B cell (primary cell): ENCODE results near the gene NELL2. TPM values are rescaled to one million over a fixed set of nuclear protein-coding genes. Genes with fewer than 3 reads are reported as not detected.

Experiments
- ATAC-seq: fragments of 200-7000 bp; cut with Tn5 transposase; one replicate; pipeline ENCODE4 v1.10.0; 2021; ENCODE audit warnings: low read depth, mild to moderate bottlenecking, moderate number of reproducible peaks, moderate library complexity
- CTCF ChIA-PET: fragments of 350-600 bp; sonication (Branson Sonifier 250); formaldehyde crosslinking; loops from one replicate; lab custom pipeline; 2021; ENCODE audit warnings: antibody characterized with exemption, inconsistent platforms; lab: Charles Lee
- POLR2A ChIA-PET: fragments of 350-600 bp; sonication (Branson Sonifier 250); formaldehyde crosslinking; loops from one replicate; lab custom pipeline; 2021; ENCODE audit warnings: antibody characterized with exemption; lab: Charles Lee
- DNase-seq: peaks from one replicate; pipeline ENCODE4 v3.0.0; 2013
- H2AFZ ChIP-seq: 2 replicates; pipeline ENCODE4 v1.6.1; 2012; ENCODE audit warnings: mild to moderate bottlenecking, low read depth, low read length; ENCODE audit not compliant: insufficient read depth, poor library complexity, severe bottlenecking
- H3K27ac ChIP-seq, 2 donors: 1 replicate in 1 of 2; 2 replicates in 1 of 2; pipeline ENCODE4 v1.5.1; 2012 to 2013; ENCODE audit warnings: low read length in 2 of 2, mild to moderate bottlenecking in 2 of 2, moderate library complexity in 1 of 2
- H3K27me3 ChIP-seq, 4 experiments: fragments of 200-600 bp in 1 of 4; sonication (generic) in 1 of 4; replicated peaks in 1 of 4; 1 replicate in 2 of 4; 2 replicates in 2 of 4; pipeline versions ENCODE4 v1.6.1 to v1.7.0; 2013 to 2016; ENCODE audit warnings: low read length in 3 of 4, mild to moderate bottlenecking in 2 of 4, mixed read lengths in 1 of 4, moderate library complexity in 1 of 4; ENCODE audit not compliant: insufficient read depth in 4 of 4, control insufficient read depth in 3 of 4; ENCODE audit errors: control extremely low read depth in 1 of 4
- H3K36me3 ChIP-seq, 2 experiments: replicated peaks in 1 of 2; 1 replicate in 1 of 2; 2 replicates in 1 of 2; pipeline versions ENCODE4 v1.6.1 to v1.7.1; 2013; ENCODE audit warnings: low read length in 1 of 2; ENCODE audit not compliant: insufficient read depth in 2 of 2, control insufficient read depth in 1 of 2; ENCODE audit errors: control extremely low read depth in 1 of 2, extremely low read depth in 1 of 2
- H3K4me1 ChIP-seq, 2 donors: fragments of 200-600 bp in 1 of 2; sonication (generic) in 1 of 2; 1 replicate in 1 of 2; 2 replicates in 1 of 2; pipeline versions ENCODE4 v1.5.1 to v1.6.1; 2013 to 2017; ENCODE audit warnings: low read length in 2 of 2; ENCODE audit not compliant: control insufficient read depth in 2 of 2, insufficient read depth in 2 of 2
- H3K4me2 ChIP-seq: replicated peaks from 2 replicates; pipeline ENCODE3; 2012; ENCODE audit warnings: mild to moderate bottlenecking, low read depth, low read length; ENCODE audit not compliant: poor library complexity, severe bottlenecking
- H3K4me3 ChIP-seq, 5 experiments: fragments of 200-600 bp in 1 of 5; sonication (generic) in 1 of 5; 1 replicate in 3 of 5; 2 replicates in 2 of 5; pipeline versions ENCODE4 v1.5.1 to v1.7.0; 2011 to 2016; ENCODE audit warnings: low read length in 4 of 5, mild to moderate bottlenecking in 4 of 5, low read depth in 2 of 5, control low read depth in 1 of 5, moderate library complexity in 1 of 5; ENCODE audit not compliant: insufficient read depth in 1 of 5; ENCODE audit errors: control extremely low read depth in 1 of 5, extremely low read depth in 1 of 5
- H3K79me2 ChIP-seq: fragments of 200-600 bp; sonication (generic); one replicate; pipeline ENCODE4 v1.6.0; 2016; ENCODE audit warnings: low read length; ENCODE audit not compliant: control insufficient read depth, insufficient read depth
- H3K9ac ChIP-seq: fragments of 200-600 bp; sonication (generic); 2 replicates; pipeline ENCODE4 v1.6.1; 2017; ENCODE audit warnings: mild to moderate bottlenecking, low read length, moderate library complexity
- H3K9me3 ChIP-seq, 3 donors: one replicate each; pipeline versions ENCODE4 v1.6.1 to v1.7.1; 2013; ENCODE audit warnings: low read length in 2 of 3; ENCODE audit not compliant: control insufficient read depth in 2 of 3, insufficient read depth in 1 of 3; ENCODE audit errors: control extremely low read depth in 1 of 3
- H4K20me1 ChIP-seq: 2 replicates; pipeline ENCODE4 v1.6.0; 2012; ENCODE audit warnings: mild to moderate bottlenecking, low read length; ENCODE audit not compliant: insufficient read depth, control insufficient read depth, poor library complexity, severe bottlenecking
- H3K27ac Mint-ChIP-seq: one replicate; pipeline ENCODE4 v1.8.0; 2021; ENCODE audit warnings: mixed read lengths
- H3K27me3 Mint-ChIP-seq: one replicate; pipeline ENCODE4 v1.8.0; 2021; ENCODE audit warnings: mixed read lengths
- H3K4me1 Mint-ChIP-seq: one replicate; pipeline ENCODE4 v1.8.0; 2021; ENCODE audit warnings: mixed read lengths
- H3K4me3 Mint-ChIP-seq: one replicate; pipeline ENCODE4 v1.8.0; 2021; ENCODE audit warnings: mixed read lengths
- H3K9me3 Mint-ChIP-seq: one replicate; pipeline ENCODE4 v1.8.0; 2022; ENCODE audit warnings: mixed read lengths; ENCODE audit not compliant: insufficient read depth
- EZH2 ChIP-seq: IDR thresholded peaks from 2 replicates; pipeline ENCODE4 v1.6.1; 2012; ENCODE audit warnings: borderline replicate concordance, low read depth, mild to moderate bottlenecking, moderate library complexity, low read length; ENCODE audit not compliant: insufficient read depth, poor library complexity, severe bottlenecking
- WGBS: methylation state at CpG from one replicate; pipeline ENCODE4 v1.1.5; 2013; ENCODE audit warnings: missing lambda C conversion rate; ENCODE audit not compliant: insufficient coverage; 5-methylcytosine and 5-hydroxymethylcytosine counted together
- intact Hi-C: fragments of 100-400 bp; cut with micrococcal nuclease; formaldehyde crosslinking; loops from one replicate; pipeline ENCODE4 v1.10.0; 2022
- polyA plus RNA-seq: library from polyadenylated mRNA; depleted of rRNA; stranded (reverse); fragments of >200 nt; gene quantifications from 2 replicates; pipeline ENCODE4 v1.2.3, GENCODE V29; 2012
- total RNA-seq, 2 donors: library from RNA; stranded (reverse); fragments of 120-200 nt in 1 of 2; gene quantifications; 1 replicate in 1 of 2; 2 replicates in 1 of 2; pipeline versions ENCODE4 v1.2.3 to v1.2.4, GENCODE V29; 2013 to 2022
- TF ChIP-seq, protein P1 (sequence below): fragments of 200-600 bp; IDR thresholded peaks from one replicate; pipeline ENCODE4 v1.8.0; 2022; ENCODE audit warnings: antibody characterized with exemption, mild to moderate bottlenecking

The NELL2 gene
- total and polyA plus RNA-seq, 2 donors (not counting 1 experiment from before 2014, with no cell fraction given), result 0.22 TPM; not detected in 1

DNA sequence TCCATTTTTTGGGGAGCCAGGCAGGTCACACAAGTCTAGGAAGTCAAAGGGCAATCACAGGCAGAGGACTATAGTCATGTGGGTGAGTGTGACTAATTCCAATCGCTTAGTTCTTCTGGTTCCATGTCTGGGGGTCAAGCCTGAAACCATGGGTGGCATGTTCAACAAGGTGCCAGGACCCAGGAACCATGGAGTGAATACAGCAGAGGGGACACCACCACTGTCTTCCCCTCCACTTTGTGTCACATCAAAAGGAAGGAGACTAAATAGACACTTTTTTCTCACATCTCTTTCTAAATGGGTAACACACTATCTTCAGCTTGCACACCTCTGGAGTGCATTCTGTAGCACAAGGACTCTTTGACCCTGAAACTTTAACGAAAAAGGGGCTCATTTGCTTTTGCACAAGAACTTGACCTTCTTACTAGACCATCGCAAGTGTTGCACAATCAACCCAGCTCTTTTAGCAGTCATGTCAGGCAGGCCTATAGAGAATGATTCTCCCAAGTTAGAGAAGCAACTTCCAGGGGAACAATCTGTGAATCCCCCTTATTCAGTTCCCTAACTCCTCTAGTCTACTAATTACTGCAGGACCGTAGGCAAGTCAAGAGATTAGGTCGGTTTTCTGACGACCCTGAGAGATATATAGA is 398.7 kb downstream of the NELL2 start:
- Histone ChIP-seq H3K27me3 (no peaks in the 10 kb centered on the region), H2AFZ (no peak overlapping the region), H3K36me3 (no peaks in the 10 kb centered on the region), H4K20me1 (no peaks in the 10 kb centered on the region), H3K79me2 (no peaks in the 10 kb centered on the region), H3K4me1 (no peaks in the 10 kb centered on the region), H3K4me3 (no peak overlapping the region), H3K9ac (no peak overlapping the region), H3K9me3 (peaks cover 1 to 21% (median 17%) of the 10 kb centered on the region in 3 donors), H3K4me2 (no peak overlapping the region), H3K27ac (no peak overlapping the region)
- no peak for TF ChIP-seq EZH2
- TF ChIP-seq, protein P1, sequence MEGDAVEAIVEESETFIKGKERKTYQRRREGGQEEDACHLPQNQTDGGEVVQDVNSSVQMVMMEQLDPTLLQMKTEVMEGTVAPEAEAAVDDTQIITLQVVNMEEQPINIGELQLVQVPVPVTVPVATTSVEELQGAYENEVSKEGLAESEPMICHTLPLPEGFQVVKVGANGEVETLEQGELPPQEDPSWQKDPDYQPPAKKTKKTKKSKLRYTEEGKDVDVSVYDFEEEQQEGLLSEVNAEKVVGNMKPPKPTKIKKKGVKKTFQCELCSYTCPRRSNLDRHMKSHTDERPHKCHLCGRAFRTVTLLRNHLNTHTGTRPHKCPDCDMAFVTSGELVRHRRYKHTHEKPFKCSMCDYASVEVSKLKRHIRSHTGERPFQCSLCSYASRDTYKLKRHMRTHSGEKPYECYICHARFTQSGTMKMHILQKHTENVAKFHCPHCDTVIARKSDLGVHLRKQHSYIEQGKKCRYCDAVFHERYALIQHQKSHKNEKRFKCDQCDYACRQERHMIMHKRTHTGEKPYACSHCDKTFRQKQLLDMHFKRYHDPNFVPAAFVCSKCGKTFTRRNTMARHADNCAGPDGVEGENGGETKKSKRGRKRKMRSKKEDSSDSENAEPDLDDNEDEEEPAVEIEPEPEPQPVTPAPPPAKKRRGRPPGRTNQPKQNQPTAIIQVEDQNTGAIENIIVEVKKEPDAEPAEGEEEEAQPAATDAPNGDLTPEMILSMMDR, result no peak
- Mint-ChIP-seq H3K4me3 (no peak overlapping the region), H3K4me1 (no peaks in the 10 kb centered on the region), H3K9me3 (peaks cover 13% of the 10 kb centered on the region), H3K27me3 (no peaks in the 10 kb centered on the region), H3K27ac (no peak overlapping the region)
- ChIA-PET CTCF (no interaction called here), POLR2A (no interaction called here)
- no peak for ATAC-seq
- no peak for DNase-seq
- intact Hi-C loops, result no loop called here
- WGBS, result 79% methylated on average over 6 of the region's 6 CpGs

DNA sequence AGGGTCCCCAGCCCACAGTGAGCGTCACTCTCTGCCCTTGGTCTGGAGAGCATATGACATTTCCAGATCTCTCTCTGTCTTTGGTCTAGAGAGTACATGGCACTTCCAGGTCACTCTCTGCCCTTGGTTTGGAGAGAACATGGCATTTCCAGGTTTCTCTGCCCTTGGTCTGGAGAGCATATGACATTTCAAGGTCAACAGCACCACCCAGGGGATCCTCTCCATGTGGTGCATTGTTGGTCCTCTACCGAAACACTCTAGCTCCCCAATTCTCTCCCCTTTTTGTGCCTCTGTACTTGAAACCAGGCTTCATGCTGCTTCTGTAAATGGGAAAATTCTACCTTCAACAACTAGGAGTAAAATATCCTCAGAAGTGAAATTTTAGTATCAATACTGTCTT is 399.4 kb downstream of the NELL2 start:
- Histone ChIP-seq H3K27me3 (no peaks in the 10 kb centered on the region), H4K20me1 (no peaks in the 10 kb centered on the region), H3K79me2 (no peaks in the 10 kb centered on the region), H3K9me3 (peaks cover 1 to 21% (median 17%) of the 10 kb centered on the region in 3 donors), H3K36me3 (no peaks in the 10 kb centered on the region), H2AFZ (no peak overlapping the region), H3K27ac (no peak overlapping the region), H3K4me2 (no peak overlapping the region), H3K4me1 (no peaks in the 10 kb centered on the region), H3K9ac (no peak overlapping the region), H3K4me3 (no peak overlapping the region)
- Mint-ChIP-seq H3K27ac (no peak overlapping the region), H3K27me3 (no peaks in the 10 kb centered on the region), H3K4me3 (no peak overlapping the region), H3K9me3 (peaks cover 13% of the 10 kb centered on the region), H3K4me1 (no peaks in the 10 kb centered on the region)
- CTCF ChIA-PET, result no interaction called here
- 92% methylated on average over 1 of the region's 2 CpGs for WGBS
- POLR2A ChIA-PET, result no interaction called here
- TF ChIP-seq, protein P1, result no peak
- TF ChIP-seq EZH2, result no peak
- ATAC-seq (no peak), DNase-seq (no peak)
- intact Hi-C loops, result no loop called here
